Activated CD4-positive, alpha-beta T cell treated with anti-CD3 and anti-CD28 coated beads for 4 hours (primary cell): Measurements from ENCODE around the gene BRF1.

Experiments used
- DNase-seq, 2 donors: peaks; one replicate each; pipeline ENCODE4 v3.0.0-alpha.2; 2020

Gene BRF1

DNA sequence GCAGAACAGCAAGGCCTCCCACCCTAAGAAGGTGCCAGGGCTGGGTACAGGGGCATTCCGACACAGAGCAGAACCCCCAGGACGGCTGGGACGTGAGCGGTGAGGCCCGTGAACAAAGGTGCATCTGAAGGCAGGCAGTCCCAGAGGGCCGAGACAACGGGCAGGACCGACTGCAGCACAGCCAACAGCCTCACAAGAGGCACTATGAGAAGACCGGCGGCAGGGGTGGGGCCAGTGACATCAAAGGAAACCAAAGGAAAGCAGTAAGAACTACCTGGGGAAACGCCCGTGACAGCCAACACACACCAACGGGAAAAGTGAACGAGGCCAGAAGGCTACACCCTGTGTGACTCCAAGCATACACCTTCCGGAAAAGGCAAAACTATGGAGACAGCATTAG, 43.3 kb downstream of the BRF1 start:
- DNase-seq, result no peak

DNA sequence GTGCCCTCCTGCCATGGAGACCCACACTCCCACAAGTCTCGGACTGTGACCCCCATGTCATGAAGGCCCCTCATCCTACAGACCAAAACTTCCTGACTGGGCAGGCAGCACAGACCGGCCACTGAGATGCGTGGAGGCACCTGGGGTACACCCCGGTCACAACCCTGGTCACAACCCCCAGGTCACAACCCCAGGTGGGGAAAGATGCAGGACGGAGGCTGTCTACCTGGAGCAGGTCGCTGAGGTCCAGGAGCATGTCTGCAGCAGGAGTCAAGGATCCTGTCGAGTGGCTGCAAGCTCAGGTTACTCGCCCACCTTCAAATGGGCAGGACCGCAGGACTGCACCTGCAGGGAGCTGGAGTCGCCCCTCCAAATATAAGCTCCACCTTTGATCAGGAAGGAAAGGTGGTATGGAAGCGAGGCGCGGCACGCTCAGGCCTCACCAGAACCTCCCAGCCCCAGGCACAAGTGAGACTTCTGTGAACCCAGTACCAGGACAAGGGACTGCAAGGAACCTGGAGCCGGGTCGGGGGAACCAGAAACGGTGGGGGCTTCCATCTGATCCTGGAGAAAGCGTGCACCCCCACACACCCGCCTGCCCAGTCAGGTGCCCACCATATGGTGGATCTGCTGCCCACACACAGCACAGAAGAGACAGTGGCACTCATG, 44.4 kb downstream of the BRF1 start:
- no peak for DNase-seq

DNA sequence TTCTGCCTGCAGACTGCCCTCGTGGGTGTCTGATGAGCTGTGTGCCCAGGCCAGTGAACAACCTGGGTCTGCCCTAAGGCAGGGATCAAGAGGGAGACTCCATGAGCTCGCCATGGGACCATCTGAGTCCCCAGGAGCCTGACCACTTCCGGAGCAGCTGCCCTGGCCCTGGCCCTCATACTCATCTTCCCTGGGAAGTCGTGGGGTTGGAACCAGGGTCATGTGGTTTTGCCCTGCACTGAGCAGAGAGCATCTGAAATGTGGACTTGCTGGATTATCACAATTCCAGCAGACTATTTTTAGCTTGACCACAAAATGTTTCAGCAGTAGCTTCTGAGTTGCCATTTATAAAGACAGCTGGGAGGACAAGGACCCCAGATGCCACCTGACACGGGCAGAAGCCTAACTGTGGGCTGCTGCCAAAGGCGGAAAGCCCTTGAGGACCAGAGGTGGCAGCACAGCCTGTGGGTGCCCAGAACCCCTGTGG, 45.7 kb downstream of the BRF1 start:
- no peak for DNase-seq

DNA sequence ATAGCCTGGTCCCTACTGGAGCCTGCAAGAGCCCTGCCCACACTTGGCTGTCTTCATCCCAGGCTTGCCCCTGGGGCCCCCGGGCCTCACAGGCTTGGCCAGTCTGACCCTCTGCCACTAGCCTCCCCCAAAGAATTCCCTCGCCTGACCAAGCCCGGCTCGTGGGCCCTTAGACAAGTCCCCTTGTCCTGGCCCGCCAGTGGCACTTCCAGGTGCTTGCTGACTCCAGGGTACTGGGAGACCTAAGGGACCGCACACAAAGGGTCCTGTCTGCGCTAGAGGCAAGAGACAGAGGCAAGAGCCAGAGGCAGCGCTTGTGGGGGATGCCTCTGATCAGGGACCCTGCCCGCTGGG, 47.5 kb downstream of the BRF1 start:
- DNase-seq, result no peak

DNA sequence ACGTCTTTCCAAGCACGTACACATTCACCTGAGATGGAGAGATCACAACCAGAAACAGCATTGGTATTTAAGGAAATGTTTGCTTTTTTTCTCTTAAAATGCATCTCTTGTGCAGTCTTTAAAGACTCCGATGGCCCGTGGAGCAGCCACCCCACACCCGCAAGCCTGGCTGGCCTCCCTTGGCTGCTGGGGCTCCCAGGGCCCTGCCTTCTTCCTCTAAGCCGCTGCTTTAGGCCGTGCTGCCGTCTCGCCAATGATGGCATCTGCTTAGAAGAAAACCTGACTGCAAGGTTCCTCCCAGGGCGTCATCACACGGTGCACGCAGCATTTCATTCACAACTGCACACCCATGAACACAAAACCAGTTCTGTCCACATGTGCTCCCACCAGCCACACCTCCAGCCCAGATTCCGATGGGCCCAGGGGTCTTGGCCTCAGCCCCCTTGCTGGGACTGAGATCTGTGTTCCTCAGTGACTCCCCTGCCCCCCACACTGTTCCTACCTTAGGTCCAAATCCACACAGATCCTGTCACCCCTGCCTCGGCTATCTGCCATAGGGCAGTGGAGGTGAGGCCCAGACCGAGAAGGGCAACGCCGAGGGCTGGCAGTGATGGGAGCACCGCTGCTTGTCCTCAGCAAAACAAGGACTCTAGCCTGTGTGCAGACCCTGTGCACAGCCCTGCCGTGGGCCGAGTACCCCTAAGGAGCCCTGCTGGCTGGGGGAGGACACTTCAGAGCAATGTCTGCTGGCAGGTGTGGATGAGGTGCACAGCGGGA, 48.1 kb downstream of the BRF1 start:
- no peak for DNase-seq

DNA sequence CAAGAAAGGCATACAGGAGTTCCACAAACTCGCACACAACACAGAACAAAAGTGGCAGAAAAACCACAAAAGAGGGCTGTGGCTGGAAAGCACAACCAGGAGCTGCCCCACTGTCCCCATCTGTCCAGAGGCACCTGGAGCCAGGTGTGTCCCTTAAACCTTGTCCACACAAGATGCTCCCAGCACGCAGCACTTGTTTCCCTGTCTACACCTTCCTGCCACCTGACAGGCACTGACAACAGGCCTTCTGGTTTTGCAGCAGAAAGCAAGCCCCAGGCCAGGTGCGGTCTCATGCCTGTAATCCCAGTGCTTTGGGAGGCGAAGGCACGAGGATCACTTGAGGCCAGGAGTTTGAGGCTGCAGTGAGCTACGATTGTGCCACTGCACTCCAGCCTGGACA, 48.9 kb downstream of the BRF1 start:
- no peak for DNase-seq

DNA sequence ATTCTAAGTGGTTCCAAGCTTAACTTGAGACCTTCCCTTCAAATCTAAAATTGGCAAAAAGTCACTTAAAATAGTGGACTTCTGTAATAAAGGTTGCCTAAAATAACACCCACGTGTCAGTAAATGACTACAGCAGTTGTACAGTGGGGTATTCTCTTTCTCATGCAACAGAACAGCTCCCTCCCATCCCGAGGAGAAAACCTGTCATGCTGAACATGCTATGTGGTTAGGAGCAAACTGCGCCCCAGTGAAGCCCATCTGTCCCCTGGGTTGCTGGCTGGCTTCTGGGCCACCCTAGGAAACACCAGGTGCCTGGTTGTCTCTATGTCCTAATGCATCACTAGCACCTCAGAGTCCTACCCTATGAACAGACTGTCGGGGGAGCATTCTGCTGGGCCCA, 49.8 kb downstream of the BRF1 start:
- no peak for DNase-seq

DNA sequence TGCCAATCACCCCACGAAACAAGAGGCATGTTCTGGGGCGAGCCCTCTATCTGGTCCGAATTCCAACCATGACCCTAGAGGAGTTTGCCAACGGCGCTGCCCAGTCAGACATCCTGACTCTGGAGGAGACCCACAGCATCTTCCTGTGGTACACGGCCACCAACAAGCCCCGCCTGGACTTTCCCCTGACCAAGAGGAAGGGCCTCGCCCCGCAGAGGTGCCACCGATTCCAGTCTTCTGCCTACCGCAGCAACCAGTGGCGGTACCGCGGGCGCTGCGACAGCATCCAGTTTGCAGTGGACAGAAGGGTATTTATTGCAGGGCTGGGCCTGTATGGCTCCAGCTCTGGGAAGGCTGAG, 50.8 kb downstream of the BRF1 start:
- no peak for DNase-seq

DNA sequence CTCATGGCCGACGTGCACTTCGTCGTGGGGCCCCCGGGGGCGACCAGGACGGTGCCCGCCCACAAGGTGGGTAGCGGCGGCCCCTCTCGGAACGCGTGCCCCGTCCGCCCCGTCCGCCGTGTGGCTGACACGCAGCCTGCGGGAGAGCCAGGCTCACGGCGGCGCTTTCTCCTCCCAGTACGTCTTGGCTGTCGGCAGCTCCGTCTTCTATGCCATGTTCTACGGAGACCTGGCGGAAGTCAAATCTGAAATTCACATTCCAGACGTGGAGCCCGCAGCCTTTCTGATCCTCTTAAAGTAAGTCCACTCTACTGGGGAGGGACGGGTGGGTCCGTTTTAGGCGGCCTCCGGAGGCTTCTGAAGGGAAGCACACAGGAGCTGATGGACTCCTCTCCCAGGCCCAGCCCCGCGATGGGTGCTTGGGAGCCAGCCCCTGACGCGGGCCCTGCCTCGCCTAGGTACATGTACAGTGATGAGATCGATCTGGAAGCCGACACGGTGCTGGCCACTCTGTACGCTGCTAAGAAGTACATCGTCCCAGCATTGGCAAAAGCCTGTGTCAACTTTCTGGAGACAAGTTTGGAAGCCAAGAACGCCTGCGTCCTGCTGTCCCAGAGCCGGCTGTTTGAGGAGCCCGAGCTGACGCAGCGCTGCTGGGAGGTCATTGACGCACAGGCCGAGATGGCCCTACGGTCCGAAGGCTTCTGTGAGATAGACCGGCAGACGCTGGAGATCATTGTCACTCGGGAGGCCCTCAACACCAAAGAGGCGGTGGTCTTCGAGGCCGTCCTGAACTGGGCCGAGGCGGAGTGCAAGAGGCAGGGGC, 51.4 kb downstream of the BRF1 start:
- DNase-seq, result no peak

DNA sequence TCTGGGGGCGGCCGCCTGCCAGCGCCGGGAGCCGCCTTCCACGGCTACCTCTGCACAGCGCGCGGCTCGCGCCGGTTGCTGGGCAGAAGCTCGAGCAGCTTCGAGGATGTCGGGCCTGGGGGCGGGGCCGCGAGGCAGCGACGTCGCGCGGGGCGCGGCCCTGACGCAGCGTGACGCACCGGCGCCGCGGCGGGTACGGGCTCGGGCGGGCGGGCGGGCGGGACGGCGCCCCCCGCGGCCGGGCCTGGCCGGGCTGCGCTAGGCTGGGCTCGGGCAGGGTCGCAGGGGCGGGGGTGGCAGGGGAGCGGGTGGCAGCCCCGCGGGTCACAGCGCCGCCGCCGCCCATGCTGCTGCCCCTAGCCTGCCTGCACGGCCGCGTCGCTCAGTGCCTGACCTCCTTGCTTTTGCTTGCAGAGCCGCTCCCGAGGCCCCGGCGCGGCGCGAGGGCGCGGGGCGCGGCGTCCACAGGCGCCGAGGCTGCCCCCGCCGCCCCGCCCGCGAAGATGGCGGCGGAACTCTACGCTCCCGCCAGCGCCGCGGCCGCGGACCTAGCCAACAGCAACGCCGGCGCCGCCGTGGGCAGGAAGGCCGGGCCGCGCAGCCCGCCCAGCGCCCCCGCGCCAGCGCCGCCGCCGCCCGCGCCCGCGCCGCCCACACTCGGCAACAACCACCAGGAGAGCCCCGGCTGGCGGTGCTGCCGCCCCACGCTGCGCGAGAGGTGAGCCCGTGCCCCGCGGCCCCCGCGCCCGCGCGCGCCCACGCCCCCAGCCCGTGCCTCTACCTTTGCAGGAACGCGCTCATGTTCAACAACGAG, 52.2 kb downstream of the BRF1 start, which contains the start of gene BTBD6:
BTBD6 (plus strand) TSS at position 166 of the 814 bp plus-strand sequence; CDS start at position 345, 179 bp downstream.
- peak; percentile 81 to 85 for DNase-seq

DNA sequence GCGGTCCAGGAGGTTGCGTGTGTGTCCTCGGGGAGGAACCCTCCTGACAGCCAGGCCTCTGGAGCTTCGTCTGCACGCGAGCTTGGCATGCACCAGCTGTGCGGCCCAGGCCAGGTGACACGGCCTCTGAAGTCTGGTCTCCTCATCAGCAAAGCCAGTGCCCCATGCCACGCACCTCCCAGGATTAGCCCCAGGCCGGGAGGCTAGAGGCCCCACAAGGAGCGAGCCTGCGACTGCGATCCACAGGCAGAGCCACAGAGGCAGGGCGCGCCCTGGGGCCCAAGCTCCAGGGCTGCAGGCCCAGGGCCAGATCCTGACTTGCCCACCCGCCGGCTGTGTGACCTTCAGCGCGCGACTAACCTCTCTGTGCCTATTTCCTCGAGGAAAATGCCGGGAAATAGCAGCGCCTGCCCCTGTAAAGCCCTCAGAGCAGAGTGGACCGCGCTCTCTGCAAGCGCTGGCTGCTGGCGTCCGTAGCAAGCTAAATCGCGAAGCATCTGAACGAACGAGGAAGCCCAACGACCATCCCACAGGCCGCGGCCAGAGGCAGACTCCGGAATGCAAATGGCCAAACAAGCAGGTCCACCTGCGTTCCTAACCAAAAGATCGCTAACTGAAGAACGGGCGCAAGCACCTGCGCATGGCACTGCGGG, 53.0 kb downstream of the BRF1 start:
- no peak for DNase-seq

DNA sequence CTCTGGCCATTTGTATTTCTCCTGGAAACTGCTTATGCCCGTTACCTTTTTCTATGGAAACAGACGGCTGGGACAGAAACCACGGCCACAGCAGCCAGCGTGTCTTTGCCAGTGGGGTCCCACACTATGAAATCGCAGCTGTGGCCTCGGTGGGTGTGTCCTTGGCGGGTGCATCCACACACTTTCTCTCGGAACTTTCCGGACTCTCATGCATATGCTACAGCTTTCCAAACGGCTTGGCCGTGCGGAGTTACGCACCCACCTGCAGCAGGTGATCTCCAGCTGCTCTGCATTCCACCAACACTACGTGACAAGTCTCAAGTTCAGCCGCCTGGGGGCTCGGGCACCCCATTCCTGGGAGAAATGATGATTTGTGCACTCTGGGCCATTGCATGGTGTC, 53.8 kb downstream of the BRF1 start:
- no peak for DNase-seq

DNA sequence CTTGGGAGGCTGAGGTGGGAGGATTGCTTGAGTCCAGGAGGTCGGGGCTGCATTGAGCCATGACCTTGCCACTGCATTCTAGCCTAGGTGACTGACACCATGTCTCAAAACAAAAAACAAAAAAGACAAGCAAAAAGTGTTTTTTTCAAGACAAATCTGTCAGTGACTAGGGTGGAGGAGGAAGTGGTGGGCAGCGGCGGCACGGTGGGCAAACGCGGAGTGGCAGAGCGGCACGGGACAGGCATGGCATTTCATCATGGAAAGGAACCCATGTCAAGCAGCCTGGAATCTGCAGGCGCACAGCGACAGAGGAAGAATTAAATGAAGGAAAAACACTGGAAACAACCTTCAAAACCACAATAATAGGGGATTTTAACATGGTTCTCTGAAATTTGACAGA, 56.5 kb downstream of the BRF1 start:
- no peak for DNase-seq

DNA sequence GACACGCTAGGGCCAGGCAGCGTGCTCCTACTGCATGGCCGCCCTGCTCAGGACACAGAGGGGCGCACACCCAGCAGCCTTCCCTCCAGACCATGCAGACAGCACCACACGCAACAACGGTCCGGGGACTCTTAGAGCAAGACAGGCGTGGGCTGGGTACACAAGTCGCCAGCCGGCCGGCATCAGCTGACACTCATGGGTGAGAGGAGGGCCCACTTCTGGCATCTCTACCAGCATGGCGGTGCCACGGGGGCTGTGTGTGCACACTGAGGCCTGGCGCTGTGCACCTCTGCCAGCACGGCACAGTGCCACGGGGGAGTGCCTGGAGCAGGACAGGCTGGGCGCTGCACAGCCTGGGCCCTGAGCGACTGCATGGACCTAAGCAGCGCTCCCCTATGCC, 59.2 kb downstream of the BRF1 start:
- no peak for DNase-seq

DNA sequence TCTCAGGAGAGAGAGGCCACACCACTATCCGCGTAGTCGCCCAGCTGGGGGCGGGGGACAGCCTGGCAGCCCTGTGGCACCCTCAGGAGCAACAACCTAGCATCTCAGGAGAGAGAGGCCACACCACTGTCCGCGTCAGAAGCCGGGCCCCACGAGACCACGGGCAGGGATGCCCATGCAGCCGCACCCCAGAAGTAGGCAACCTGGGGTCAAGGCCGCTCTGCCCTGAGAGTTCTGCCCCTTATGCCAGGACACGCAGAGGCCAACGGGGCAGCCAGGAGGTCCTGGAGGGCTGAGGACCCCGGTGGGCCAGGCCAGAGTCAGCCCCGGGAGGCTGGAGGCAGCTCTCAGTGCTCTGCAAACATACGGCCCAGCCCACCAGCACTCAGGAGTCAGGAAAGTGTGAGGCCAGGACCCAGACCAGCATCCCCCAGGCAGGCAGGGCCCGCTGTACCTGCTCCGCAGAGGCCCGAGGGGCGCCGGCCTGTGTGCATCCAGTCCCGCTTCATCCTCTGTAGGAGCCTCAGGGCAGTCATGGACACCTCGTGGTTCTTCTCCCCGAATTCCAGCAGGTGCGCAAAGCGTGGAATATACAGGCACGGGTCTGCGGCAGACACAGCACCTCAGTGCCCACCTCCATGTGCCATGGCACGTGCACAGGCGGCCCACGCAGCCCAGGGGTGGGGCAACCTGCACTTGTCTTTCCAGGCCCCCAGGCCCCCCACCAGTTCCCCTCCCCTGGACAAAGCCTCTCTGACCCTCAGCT, 59.8 kb downstream of the BRF1 start:
- DNase-seq, result no peak

DNA sequence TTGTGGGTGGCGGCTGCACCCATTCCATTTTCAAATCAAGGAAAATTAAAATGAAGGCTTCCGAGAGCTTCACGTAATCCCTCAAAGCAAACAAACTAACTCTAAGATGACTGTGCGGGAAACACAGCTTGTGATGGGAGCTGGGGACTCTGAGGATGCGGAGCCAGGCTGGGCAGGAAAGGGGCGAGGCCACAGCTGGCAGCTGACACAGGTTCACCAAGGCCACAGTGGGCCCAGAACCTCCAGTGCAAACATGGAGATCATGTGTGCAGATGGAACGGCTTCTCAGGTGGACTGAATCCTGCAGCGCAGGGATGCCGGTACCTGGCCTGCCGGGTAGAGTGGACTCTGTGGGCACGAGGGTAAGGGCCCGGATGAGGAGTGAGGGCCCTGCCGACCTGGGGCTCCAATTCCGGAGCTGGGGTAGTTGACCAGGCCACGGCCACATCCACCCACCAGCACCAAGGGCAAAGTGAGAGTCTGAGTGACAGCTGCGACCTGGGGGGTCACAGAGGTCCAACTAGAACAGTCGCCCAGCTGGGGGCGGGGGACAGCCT, 71.6 kb downstream of the BRF1 start:
- no peak for DNase-seq

DNA sequence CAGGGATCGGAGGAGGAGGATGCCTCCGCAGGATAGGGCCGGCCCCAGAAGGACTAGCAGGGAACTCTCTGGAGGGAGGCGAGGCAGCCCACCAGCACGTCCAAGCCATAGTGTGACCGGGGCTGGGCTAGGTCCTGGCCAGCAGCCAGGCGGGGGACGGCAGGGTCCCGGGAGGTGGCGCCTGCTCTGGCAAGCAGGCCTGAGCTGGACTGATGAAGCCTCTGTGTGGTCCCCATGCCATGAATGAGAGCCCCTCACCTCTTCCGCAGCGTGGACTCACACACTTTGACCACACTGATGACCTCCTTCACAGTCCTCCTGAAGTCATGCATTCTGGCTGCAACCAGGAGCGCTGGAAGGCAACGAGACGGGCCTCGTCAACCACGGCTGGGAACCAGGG, 72.2 kb downstream of the BRF1 start:
- DNase-seq, result no peak

DNA sequence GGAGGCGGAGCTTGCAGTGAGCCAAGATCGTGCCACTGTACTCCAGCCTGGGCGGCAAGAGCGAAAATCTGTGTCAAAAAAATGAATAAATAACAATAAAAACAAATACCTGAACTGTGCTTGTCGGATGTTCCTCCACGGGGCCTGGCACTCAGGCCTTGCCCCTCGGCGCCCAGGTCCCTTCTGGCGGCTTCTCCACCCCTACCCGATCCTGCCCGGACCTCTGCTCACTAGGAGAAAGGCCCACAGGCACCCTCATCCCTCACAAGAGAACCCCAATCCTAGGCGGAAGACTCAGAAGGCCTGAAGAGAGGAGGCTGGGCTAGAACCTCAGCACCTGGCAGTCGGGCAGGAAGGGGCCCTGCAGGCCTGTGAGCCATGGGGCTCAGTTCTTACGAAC, 73.5 kb downstream of the BRF1 start:
- no peak for DNase-seq

DNA sequence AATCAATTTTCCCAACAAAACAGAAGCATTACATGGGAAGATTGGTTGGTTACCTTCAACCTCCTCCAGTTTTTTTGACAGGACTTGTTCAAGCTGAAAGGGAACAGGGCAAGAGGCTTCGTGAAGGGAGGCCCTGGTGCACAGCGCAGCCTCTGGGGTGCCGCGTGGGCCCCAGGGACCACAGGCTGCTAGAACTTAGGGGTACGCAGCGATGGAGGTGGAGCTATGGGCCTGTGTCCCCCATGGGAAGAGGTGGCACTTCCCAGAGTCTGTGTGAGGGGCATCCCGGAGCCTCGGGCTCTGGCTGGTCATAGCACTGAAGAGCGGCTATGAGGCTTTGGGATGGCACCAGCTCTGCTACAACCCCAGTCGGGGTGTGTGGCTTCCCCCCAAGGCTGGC, 74.6 kb downstream of the BRF1 start:
- DNase-seq, result no peak

DNA sequence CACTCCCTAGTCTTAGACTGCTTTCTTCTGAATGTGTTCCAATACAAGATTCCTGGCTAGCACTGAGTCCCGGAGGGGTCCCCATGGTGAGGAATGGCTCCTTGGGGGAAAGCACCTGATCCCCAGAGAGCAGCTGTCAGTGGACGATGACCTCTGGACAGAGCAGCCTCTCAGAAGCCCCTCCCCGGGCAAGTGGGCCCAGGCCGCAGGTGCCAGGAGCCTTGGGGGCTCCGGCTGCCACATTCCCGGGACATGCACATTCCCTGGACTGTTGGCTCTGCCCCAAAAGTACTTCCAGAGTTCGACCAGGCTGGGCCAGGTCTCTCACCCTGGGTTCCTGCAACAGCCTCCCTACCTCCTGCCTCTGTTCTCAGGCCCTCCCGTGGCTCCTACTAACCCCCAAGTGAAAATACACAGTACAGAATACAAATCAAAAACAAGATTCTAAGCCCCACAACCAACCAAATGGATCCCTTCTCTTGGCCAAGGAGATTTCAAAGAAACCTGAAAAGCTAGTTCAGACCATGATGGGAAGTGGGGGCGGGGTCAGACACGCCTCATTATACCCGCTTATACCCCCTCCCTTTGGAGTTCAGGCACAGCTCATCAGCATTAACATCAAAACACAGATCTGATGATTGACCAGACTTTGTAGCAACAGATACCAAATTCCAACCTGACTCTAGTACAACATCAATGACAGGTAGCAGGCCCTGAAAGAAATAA, 75.8 kb downstream of the BRF1 start:
- DNase-seq, result no peak
